Smooth muscle cell (in vitro differentiated cells): ENCODE measurements around the gene UFL1. TPM values are rescaled to one million over a fixed set of nuclear protein-coding genes. Genes with fewer than 3 reads are reported as not detected.
A peak's percentile ranks its signal among the peaks of the same experiment; 100 is the strongest.

Source experiments
- DNase-seq: peaks from one replicate; lab custom pipeline; 2025; ENCODE audit not compliant: unreplicated experiment; lab: John Stamatoyannopoulos, UW
- H2AFZ ChIP-seq: fragments of 200-600 bp; sonication (generic); 2 replicates; pipeline ENCODE4 v1.6.0; 2016; ENCODE audit warnings: antibody characterized with exemption, low read depth, mild to moderate bottlenecking
- H3F3A ChIP-seq: fragments of 200-600 bp; sonication (generic); 2 replicates; pipeline ENCODE4 v1.6.0; 2017; ENCODE audit warnings: antibody characterized with exemption, low read depth
- H3K27ac ChIP-seq: fragments of 200-600 bp; sonication (generic); 2 replicates; pipeline ENCODE4 v1.5.1; 2016; ENCODE audit warnings: low read depth, mild to moderate bottlenecking
- H3K27me3 ChIP-seq: fragments of 200-600 bp; sonication (generic); 2 replicates; pipeline ENCODE4 v1.6.1; 2016; ENCODE audit warnings: low read depth, mild to moderate bottlenecking
- H3K36me3 ChIP-seq: fragments of 200-600 bp; sonication (generic); 2 replicates; pipeline ENCODE4 v1.5.1; 2016; ENCODE audit warnings: low read depth
- H3K4me1 ChIP-seq: fragments of 200-600 bp; sonication (generic); 2 replicates; pipeline ENCODE4 v1.5.1; 2016; ENCODE audit warnings: low read depth
- H3K4me2 ChIP-seq: fragments of 200-600 bp; sonication (generic); 2 replicates; pipeline ENCODE4 v1.6.0; 2016; ENCODE audit warnings: mild to moderate bottlenecking
- H3K4me3 ChIP-seq: fragments of 200-600 bp; sonication (generic); 2 replicates; pipeline ENCODE4 v1.5.1; 2016; ENCODE audit warnings: mild to moderate bottlenecking
- H3K79me2 ChIP-seq: fragments of 200-600 bp; sonication (generic); 2 replicates; pipeline ENCODE4 v1.6.0; 2016; ENCODE audit warnings: low read depth, mild to moderate bottlenecking
- H3K9ac ChIP-seq: fragments of 200-600 bp; sonication (generic); 2 replicates; pipeline ENCODE4 v1.6.0; 2016; ENCODE audit warnings: low read depth
- H3K9me3 ChIP-seq: fragments of 200-600 bp; sonication (generic); replicated peaks from 2 replicates; pipeline ENCODE4 v1.5.1; 2016; ENCODE audit warnings: low read depth
- H4K20me1 ChIP-seq: fragments of 200-600 bp; sonication (generic); 2 replicates; pipeline ENCODE4 v1.6.0; 2016; ENCODE audit warnings: low read depth
- CTCF ChIP-seq: fragments of 200-600 bp; sonication (generic); IDR thresholded peaks from 2 replicates; pipeline ENCODE4 v1.5.1; 2017; ENCODE audit warnings: borderline replicate concordance, mild to moderate bottlenecking, antibody characterized with exemption; ENCODE audit not compliant: insufficient read depth, poor library complexity, severe bottlenecking
- WGBS: methylation state at CpG from one replicate; pipeline ENCODE4 v1.1.7; 2016; ENCODE audit warnings: low lambda C conversion rate; 5-methylcytosine and 5-hydroxymethylcytosine counted together
- polyA plus RNA-seq: library from polyadenylated mRNA; unstranded; fragments of >200 nt; fragmentation: Nextera tagmentation; extraction: Ambion mirVana; gene quantifications from 2 replicates; pipeline ENCODE4 v1.2.1, GENCODE V29; 2016
- total RNA-seq: library from RNA; depleted of rRNA; stranded (reverse); fragments of >200 nt; gene quantifications from 2 replicates; pipeline ENCODE4 v1.2.3, GENCODE V29; 2014

UFL1 gene
- total and polyA plus RNA-seq, 2 experiments from 2014 or later, result 19.2 to 41.2 TPM

GRCh38 chr6:96528193-96528592 lies 6.6 kb downstream of the UFL1 start:
- no peak overlapping the region for H2AFZ ChIP-seq
- H3F3A ChIP-seq, result no peaks in the 10 kb centered on the region
- no peak overlapping the region for H3K9ac ChIP-seq
- H3K4me1 ChIP-seq, result peaks cover 6% of the 10 kb centered on the region
- H3K27ac ChIP-seq, result no peak overlapping the region
- no peak for TF ChIP-seq CTCF
- WGBS, result 95% methylated on average over 3 of the region's 3 CpGs
- H3K36me3 ChIP-seq, result peaks cover 48% of the 10 kb centered on the region
- no peaks in the 10 kb centered on the region for H4K20me1 ChIP-seq
- peaks cover 10% of the 10 kb centered on the region for H3K79me2 ChIP-seq
- H3K9me3 ChIP-seq, result no peaks in the 10 kb centered on the region
- no peak for DNase-seq
- H3K27me3 ChIP-seq, result no peaks in the 10 kb centered on the region
- no peak overlapping the region for H3K4me2 ChIP-seq
- no peak overlapping the region for H3K4me3 ChIP-seq

GRCh38 chr6:96532399-96532798 lies 10.8 kb downstream of the UFL1 start:
- Histone ChIP-seq H3K4me1 (no peaks in the 10 kb centered on the region), H4K20me1 (no peaks in the 10 kb centered on the region), H3K9me3 (no peaks in the 10 kb centered on the region), H2AFZ (no peak overlapping the region), H3K36me3 (peaks cover 32% of the 10 kb centered on the region), H3K4me2 (no peak overlapping the region), H3F3A (no peaks in the 10 kb centered on the region), H3K27ac (no peak overlapping the region), H3K9ac (no peak overlapping the region), H3K27me3 (no peaks in the 10 kb centered on the region), H3K79me2 (no peaks in the 10 kb centered on the region), H3K4me3 (no peak overlapping the region)
- 85% methylated on average over 1 of the region's 1 CpG for WGBS
- DNase-seq, result no peak
- TF ChIP-seq CTCF, result no peak

GRCh38 chr6:96537726-96538125 lies 16.1 kb downstream of the UFL1 start:
- H3K27ac ChIP-seq, result no peak overlapping the region
- no peak overlapping the region for H2AFZ ChIP-seq
- no peaks in the 10 kb centered on the region for H3F3A ChIP-seq
- no peaks in the 10 kb centered on the region for H3K79me2 ChIP-seq
- no peak for DNase-seq
- H3K4me2 ChIP-seq, result no peak overlapping the region
- H3K4me1 ChIP-seq, result no peaks in the 10 kb centered on the region
- no peaks in the 10 kb centered on the region for H3K27me3 ChIP-seq
- no peak overlapping the region for H3K4me3 ChIP-seq
- 92% methylated on average over 5 of the region's 5 CpGs for WGBS
- H3K36me3 ChIP-seq, result peaks cover 14% of the 10 kb centered on the region
- no peaks in the 10 kb centered on the region for H3K9me3 ChIP-seq
- H4K20me1 ChIP-seq, result no peaks in the 10 kb centered on the region
- TF ChIP-seq CTCF, result no peak
- H3K9ac ChIP-seq, result no peak overlapping the region

GRCh38 chr6:96542702-96543101 lies 21.1 kb downstream of the UFL1 start:
- no peaks in the 10 kb centered on the region for H3K4me1 ChIP-seq
- no peaks in the 10 kb centered on the region for H3K9me3 ChIP-seq
- H3K36me3 ChIP-seq, result peaks cover 43% of the 10 kb centered on the region
- no peak overlapping the region for H3K4me2 ChIP-seq
- H3K4me3 ChIP-seq, result no peak overlapping the region
- peak; percentile 40 for TF ChIP-seq CTCF
- no peak overlapping the region for H3K9ac ChIP-seq
- DNase-seq, result no peak
- no peak overlapping the region for H2AFZ ChIP-seq
- H3K79me2 ChIP-seq, result no peaks in the 10 kb centered on the region
- H3K27ac ChIP-seq, result no peak overlapping the region
- no peaks in the 10 kb centered on the region for H3F3A ChIP-seq
- H4K20me1 ChIP-seq, result no peaks in the 10 kb centered on the region
- no peaks in the 10 kb centered on the region for H3K27me3 ChIP-seq
